ENCODE data around the gene NXPE3. TPM values are rescaled to one million over a fixed set of nuclear protein-coding genes. Genes with fewer than 3 reads are reported as not detected.

The NXPE3 gene
- total RNA-seq, 1 experiment from 2014 or later: 12.8 TPM

DNA sequence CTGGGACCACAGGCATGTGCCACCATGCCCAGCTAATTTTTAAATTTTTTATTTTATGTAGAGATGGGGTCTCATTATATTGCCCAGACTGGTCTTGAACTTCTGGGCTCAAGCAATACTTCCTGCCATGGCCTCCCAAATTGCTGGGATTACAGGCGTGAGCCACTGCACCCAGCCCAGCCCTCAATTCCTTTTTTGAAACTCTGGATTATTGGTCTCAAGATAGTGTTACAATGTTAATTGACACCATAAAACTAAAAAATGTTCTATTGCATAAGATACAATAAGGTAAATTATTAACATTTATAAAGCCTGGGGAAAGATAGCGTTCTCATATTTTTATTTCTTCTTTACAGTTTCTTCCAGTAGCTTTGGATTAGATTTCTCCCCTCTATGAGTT lies 66.4 kb downstream of the NXPE3 start:
- Histone ChIP-seq H3K27me3 (ENCODE audit: insufficient read depth, low read depth) (no peaks in the 10 kb centered on the region), H3K4me3 (no peak overlapping the region), H3K4me2 (no peak overlapping the region), H3K9me3 (ENCODE audit: insufficient read depth, low read depth) (no peaks in the 10 kb centered on the region), H3K36me3 (ENCODE audit: low read depth) (no peaks in the 10 kb centered on the region), H3F3A (ENCODE audit: insufficient read depth, low read depth) (peaks cover 14% of the 10 kb centered on the region), H4K20me1 (ENCODE audit: insufficient read depth) (no peaks in the 10 kb centered on the region), H2AFZ (no peak overlapping the region), H3K9me2 (ENCODE audit: insufficient read depth) (no peaks in the 10 kb centered on the region), H3K4me1 (replicated peaks; ENCODE audit: insufficient read depth) (peaks cover 11% of the 10 kb centered on the region), H3K27ac (no peak overlapping the region), H3K79me2 (ENCODE audit: low read depth) (peaks cover 7% of the 10 kb centered on the region)
- ChIA-PET CTCF (no interaction called here), POLR2A (ENCODE audit: unreplicated experiment) (no interaction called here)
- intact Hi-C loops (cut with micrococcal nuclease; ENCODE audit: unreplicated experiment): loop anchor here (5.0 kb wide), 1 partner anchor 168 kb away; the partner anchor contains the start of gene ZBTB11
- DNase-seq: no peak
- TF ChIP-seq, protein P1, sequence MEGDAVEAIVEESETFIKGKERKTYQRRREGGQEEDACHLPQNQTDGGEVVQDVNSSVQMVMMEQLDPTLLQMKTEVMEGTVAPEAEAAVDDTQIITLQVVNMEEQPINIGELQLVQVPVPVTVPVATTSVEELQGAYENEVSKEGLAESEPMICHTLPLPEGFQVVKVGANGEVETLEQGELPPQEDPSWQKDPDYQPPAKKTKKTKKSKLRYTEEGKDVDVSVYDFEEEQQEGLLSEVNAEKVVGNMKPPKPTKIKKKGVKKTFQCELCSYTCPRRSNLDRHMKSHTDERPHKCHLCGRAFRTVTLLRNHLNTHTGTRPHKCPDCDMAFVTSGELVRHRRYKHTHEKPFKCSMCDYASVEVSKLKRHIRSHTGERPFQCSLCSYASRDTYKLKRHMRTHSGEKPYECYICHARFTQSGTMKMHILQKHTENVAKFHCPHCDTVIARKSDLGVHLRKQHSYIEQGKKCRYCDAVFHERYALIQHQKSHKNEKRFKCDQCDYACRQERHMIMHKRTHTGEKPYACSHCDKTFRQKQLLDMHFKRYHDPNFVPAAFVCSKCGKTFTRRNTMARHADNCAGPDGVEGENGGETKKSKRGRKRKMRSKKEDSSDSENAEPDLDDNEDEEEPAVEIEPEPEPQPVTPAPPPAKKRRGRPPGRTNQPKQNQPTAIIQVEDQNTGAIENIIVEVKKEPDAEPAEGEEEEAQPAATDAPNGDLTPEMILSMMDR (conservative IDR thresholded peaks at IDR 0.05): no peak
- TF ChIP-seq EZH2 (IDR thresholded peaks at IDR 0.05; ENCODE audit: low read depth): no peak
- BruUV-seq (replicated peaks): no TSS peak

DNA sequence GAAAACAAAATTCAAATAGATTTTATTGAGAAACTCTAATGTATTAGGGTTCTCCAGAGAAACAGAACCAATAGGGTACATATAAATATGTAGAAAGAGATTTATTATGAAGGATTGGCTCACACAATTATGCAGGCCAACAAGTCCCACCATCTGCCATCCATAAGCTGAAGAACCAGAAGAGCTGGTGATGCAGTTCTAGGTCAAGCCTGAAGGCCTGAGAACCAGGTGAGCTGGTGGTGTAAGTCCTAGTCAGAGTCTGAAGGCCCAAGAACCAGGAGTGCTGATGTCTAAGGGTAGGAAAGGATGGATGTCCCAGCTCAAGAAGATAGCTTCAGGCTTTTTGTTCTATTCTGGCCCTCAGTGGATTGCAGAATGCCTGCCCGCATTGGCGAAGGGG lies 67.7 kb downstream of the NXPE3 start:
- ChIA-PET CTCF (no interaction called here), POLR2A (ENCODE audit: unreplicated experiment) (interaction anchor here (0.6 kb wide), 1 partner anchor 19 kb away, joined by 3 read pairs; no protein-coding TSS in a partner anchor)
- Histone ChIP-seq H3K4me3 (no peak overlapping the region), H3K27ac (no peak overlapping the region), H3K4me1 (replicated peaks; ENCODE audit: insufficient read depth) (peaks cover 21% of the 10 kb centered on the region), H2AFZ (no peak overlapping the region), H3K9me3 (ENCODE audit: insufficient read depth, low read depth) (no peaks in the 10 kb centered on the region), H4K20me1 (ENCODE audit: insufficient read depth) (peaks cover 10% of the 10 kb centered on the region; the same call in 1 of the 2 replicates), H3K9me2 (ENCODE audit: insufficient read depth) (no peaks in the 10 kb centered on the region), H3K79me2 (ENCODE audit: low read depth) (peaks cover 20% of the 10 kb centered on the region), H3K4me2 (no peak overlapping the region), H3F3A (ENCODE audit: insufficient read depth, low read depth) (peaks cover 14% of the 10 kb centered on the region), H3K36me3 (ENCODE audit: low read depth) (0 out of 2 replicates have a peak, but pooled peaks cover 6% of the 10 kb centered on the region), H3K27me3 (ENCODE audit: insufficient read depth, low read depth) (no peaks in the 10 kb centered on the region)
- intact Hi-C loops (cut with micrococcal nuclease; ENCODE audit: unreplicated experiment): loop anchor here (5.0 kb wide), 1 partner anchor 169 kb away; the partner anchor contains the start of gene ZBTB11
- no TSS peak for BruUV-seq (replicated peaks)
- TF ChIP-seq EZH2 (IDR thresholded peaks at IDR 0.05; ENCODE audit: low read depth): no peak
- TF ChIP-seq, protein P1 (conservative IDR thresholded peaks at IDR 0.05): no peak
- peak in 1 of 2 experiments; percentile 61 for DNase-seq

DNA sequence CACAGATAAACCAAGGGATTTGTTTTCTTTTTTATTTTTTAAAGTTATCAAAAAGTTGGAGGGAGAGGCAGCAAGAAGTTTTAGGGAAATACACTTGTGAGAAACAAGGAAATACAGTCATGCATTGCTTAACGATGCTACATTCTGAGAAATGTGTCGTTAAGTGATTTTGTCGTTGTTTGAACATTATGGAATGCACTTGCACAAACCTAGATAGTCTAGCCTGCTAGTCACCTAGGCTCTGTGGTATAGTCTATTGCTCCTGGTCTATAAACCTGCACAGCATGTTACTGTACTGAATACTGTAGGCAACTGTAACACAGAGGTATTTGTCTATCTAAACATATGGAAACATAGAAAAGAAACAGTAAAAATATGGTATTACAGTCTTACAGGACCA lies 68.3 kb downstream of the NXPE3 start:
- CTCF ChIA-PET: no interaction called here
- peak in 1 of 2 experiments; percentile 52 for DNase-seq
- H4K20me1 ChIP-seq (ENCODE audit: insufficient read depth): peaks cover 10% of the 10 kb centered on the region; the same call in 1 of the 2 replicates
- H3K79me2 ChIP-seq (ENCODE audit: low read depth): peaks cover 26% of the 10 kb centered on the region
- peaks cover 24% of the 10 kb centered on the region for H3K4me1 ChIP-seq (replicated peaks; ENCODE audit: insufficient read depth)
- TF ChIP-seq EZH2 (IDR thresholded peaks at IDR 0.05; ENCODE audit: low read depth): no peak
- TF ChIP-seq, protein P1 (conservative IDR thresholded peaks at IDR 0.05): no peak
- peaks cover 12% of the 10 kb centered on the region; the same call in 1 of the 2 replicates for H3K36me3 ChIP-seq (ENCODE audit: low read depth)
- no peaks in the 10 kb centered on the region for H3K27me3 ChIP-seq (ENCODE audit: insufficient read depth, low read depth)
- no peak overlapping the region for H3K4me3 ChIP-seq
- peaks cover 4% of the 10 kb centered on the region; the same call in 1 of the 2 replicates for H3K9me2 ChIP-seq (ENCODE audit: insufficient read depth)
- peaks cover 14% of the 10 kb centered on the region for H3F3A ChIP-seq (ENCODE audit: insufficient read depth, low read depth)
- no peak overlapping the region for H3K4me2 ChIP-seq
- no TSS peak for BruUV-seq (replicated peaks)
- no peaks in the 10 kb centered on the region for H3K9me3 ChIP-seq (ENCODE audit: insufficient read depth, low read depth)
- intact Hi-C loops (cut with micrococcal nuclease; ENCODE audit: unreplicated experiment): loop anchor here (5.0 kb wide), 1 partner anchor 170 kb away; the partner anchor contains the start of gene ZBTB11
- no peak overlapping the region for H2AFZ ChIP-seq
- no peak overlapping the region for H3K27ac ChIP-seq
- POLR2A ChIA-PET (ENCODE audit: unreplicated experiment): interaction anchor here (0.6 kb wide), 1 partner anchor 20 kb away, joined by 3 read pairs; no protein-coding TSS in a partner anchor
